Measurements from ENCODE around the gene EMP1. TPM values are rescaled to one million over a fixed set of nuclear protein-coding genes. Genes with fewer than 3 reads are reported as not detected.

The EMP1 gene
- total RNA-seq, 1 experiment from 2014 or later: 18.6 TPM

- in situ Hi-C loops (cut with HindIII; ENCODE audit: low pct_unique_long_range_greater_than_20kb, low sequenced_read_pairs) (no loop called here), intact Hi-C loops (cut with micrococcal nuclease; ENCODE audit: unreplicated experiment) (loop anchor here (2.0 to 5.0 kb wide), 3 partner anchors 113 to 290 kb away; no protein-coding TSS in a partner anchor)
- no peaks in the 10 kb centered on the region for H3K27me3 ChIP-seq (ENCODE audit: control insufficient read depth, insufficient read depth, low read length)
- peak; percentile 46 for DNase-seq (ENCODE audit: low read depth, low spot score)
- ATAC-seq: peak; percentile 75
- no peaks in the 10 kb centered on the region for H3K9me3 ChIP-seq (ENCODE audit: control insufficient read depth, insufficient read depth, low read depth, low read length)
- BruUV-seq (replicated peaks): no TSS peak
- ChIA-PET CTCF (interaction anchor here (0.6 to 1.5 kb wide), 11 partner anchors 10 to 641 kb away, joined by 3 to 7 read pairs (median 5); no protein-coding TSS in a partner anchor), POLR2A (interaction anchor here (0.5 kb wide), 1 partner anchor 394 kb away, joined by 3 read pairs; no protein-coding TSS in a partner anchor)
- H3K4me1 ChIP-seq (ENCODE audit: control insufficient read depth, insufficient read depth, low read length): peaks cover 18% of the 10 kb centered on the region
- peak overlapping the region in 1 of 2 experiments; percentile 37; a peak in 2 of 4 replicates for H3K4me3 ChIP-seq (ENCODE audit: low read depth in 2 of 2, low read length in 2 of 2)
- peak overlapping the region; percentile 74 for H3K27ac ChIP-seq (ENCODE audit: low read length)
- peak; percentile 81 for TF ChIP-seq CTCF (IDR thresholded peaks at IDR 0.05)
- no peak for TF ChIP-seq REST (IDR thresholded peaks at IDR 0.05; ENCODE audit: insufficient read depth in 1 of 2, low read depth in 2 of 2, low read length in 1 of 2)
- no peaks in the 10 kb centered on the region for H3K36me3 ChIP-seq (ENCODE audit: control insufficient read depth, insufficient read depth, low read length)
These were observed 15.5 kb downstream of the EMP1 start for GRCh38 chr12:13211859-13212664.

GRCh38 chr12:13215056-13215455, 18.5 kb downstream of the EMP1 start:
- BruUV-seq (replicated peaks): no TSS peak
- TF ChIP-seq POLR2AphosphoS5 (IDR thresholded peaks at IDR 0.05; ENCODE audit: low read depth, low read length): no peak
- TF ChIP-seq TCF7L2 (IDR thresholded peaks at IDR 0.05; ENCODE audit: low read depth, low read length): no peak
- TF ChIP-seq SIN3A (IDR thresholded peaks at IDR 0.05; ENCODE audit: borderline replicate concordance, insufficient read depth, low read depth, low read length): no peak
- TF ChIP-seq CTCF (IDR thresholded peaks at IDR 0.05): no peak
- no peak for TF ChIP-seq REST (IDR thresholded peaks at IDR 0.05; ENCODE audit: insufficient read depth in 1 of 2, low read depth in 2 of 2, low read length in 1 of 2)
- H3K9me3 ChIP-seq (ENCODE audit: control insufficient read depth, insufficient read depth, low read depth, low read length): no peaks in the 10 kb centered on the region
- H3K27me3 ChIP-seq (ENCODE audit: control insufficient read depth, insufficient read depth, low read length): no peaks in the 10 kb centered on the region
- no peak overlapping the region for H3K4me3 ChIP-seq (ENCODE audit: low read depth in 2 of 2, low read length in 2 of 2)
- H3K4me1 ChIP-seq (ENCODE audit: control insufficient read depth, insufficient read depth, low read length): peaks cover 6% of the 10 kb centered on the region; the same call in 1 of the 2 replicates
- CTCF ChIA-PET: no interaction called here
- in situ Hi-C loops (cut with HindIII; ENCODE audit: low pct_unique_long_range_greater_than_20kb, low sequenced_read_pairs): no loop called here
- no peak for ATAC-seq
- no peak overlapping the region for H3K27ac ChIP-seq (ENCODE audit: low read length)
- intact Hi-C loops (cut with micrococcal nuclease; ENCODE audit: unreplicated experiment): no loop called here
- no peak for DNase-seq (ENCODE audit: low read depth, low spot score)
- POLR2A ChIA-PET: interaction anchor here (0.5 kb wide), 1 partner anchor 432 kb away, joined by 6 read pairs; no protein-coding TSS in a partner anchor
- H3K36me3 ChIP-seq (ENCODE audit: control insufficient read depth, insufficient read depth, low read length): no peaks in the 10 kb centered on the region
